Esophagus muscularis mucosa (tissue), 3 donors: ENCODE data around the gene SLC35B2.

Experiments
- CTCF ChIP-seq, 3 experiments: fragments of 200-600 bp in 2 of 3; fragments of 450-650 bp in 1 of 3; sonication (generic) in 2 of 3; IDR thresholded peaks; one replicate each; pipeline ENCODE4 v1.5.1; 2017 to 2019; ENCODE audit warnings: antibody characterized with exemption in 3 of 3, mild to moderate bottlenecking in 2 of 3, moderate library complexity in 1 of 3
- POLR2A ChIP-seq: fragments of 450-650 bp; IDR thresholded peaks from one replicate; pipeline ENCODE4 v1.6.1; 2017; ENCODE audit warnings: antibody characterized with exemption, moderate library complexity, mild to moderate bottlenecking, low read depth

DNA sequence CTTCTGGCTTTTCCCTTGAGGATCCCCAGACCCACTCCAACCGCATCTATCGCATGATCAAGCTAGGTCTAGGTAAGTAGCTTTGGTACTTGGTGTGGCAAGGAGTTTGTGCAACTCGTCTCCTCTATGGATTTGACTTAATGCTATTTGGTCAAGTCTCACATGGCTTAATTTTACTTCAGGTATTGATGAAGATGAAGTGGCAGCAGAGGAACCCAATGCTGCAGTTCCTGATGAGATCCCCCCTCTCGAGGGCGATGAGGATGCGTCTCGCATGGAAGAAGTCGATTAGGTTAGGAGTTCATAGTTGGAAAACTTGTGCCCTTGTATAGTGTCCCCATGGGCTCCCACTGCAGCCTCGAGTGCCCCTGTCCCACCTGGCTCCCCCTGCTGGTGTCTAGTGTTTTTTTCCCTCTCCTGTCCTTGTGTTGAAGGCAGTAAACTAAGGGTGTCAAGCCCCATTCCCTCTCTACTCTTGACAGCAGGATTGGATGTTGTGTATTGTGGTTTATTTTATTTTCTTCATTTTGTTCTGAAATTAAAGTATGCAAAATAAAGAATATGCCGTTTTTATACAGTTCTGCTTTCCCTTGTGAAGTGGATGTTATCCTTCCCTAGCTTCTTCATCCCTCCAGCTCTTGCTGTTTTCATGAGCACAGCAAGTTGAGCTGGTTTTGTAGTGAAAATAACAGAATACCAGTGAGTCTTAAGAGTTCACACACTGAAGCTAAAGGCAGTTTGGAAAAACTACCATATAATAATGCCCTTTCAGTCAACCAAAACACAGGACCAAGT is 3.8 kb downstream of the SLC35B2 start:
- TF ChIP-seq POLR2A (no peak), CTCF (IDR thresholded peaks at IDR 0.05) (peak; percentile 25 to 49 (median 30))
